Liver (tissue), 9 donors: Measurements from ENCODE around the gene ABLIM1. TPM values are rescaled to one million over a fixed set of nuclear protein-coding genes. Genes with fewer than 3 reads are reported as not detected.

Experiments used
- DNase-seq: peaks from one replicate; pipeline ENCODE4 v3.0.0-alpha.2; 2017; ENCODE audit warnings: low spot score
- H3K27ac ChIP-seq, 2 donors: one replicate each; pipeline ENCODE4 v1.7.0; 2013; ENCODE audit warnings: inconsistent platforms in 2 of 2, low read length in 2 of 2, control low read depth in 1 of 2, low read depth in 1 of 2, mild to moderate bottlenecking in 1 of 2
- H3K27me3 ChIP-seq, 4 donors: one replicate each; pipeline versions ENCODE4 v1.6.1 to v1.7.0; 2013; ENCODE audit warnings: low read length in 3 of 4, inconsistent platforms in 1 of 4, mild to moderate bottlenecking in 1 of 4, moderate library complexity in 1 of 4; ENCODE audit not compliant: control insufficient read depth in 4 of 4, insufficient read depth in 4 of 4
- H3K36me3 ChIP-seq, 4 donors: one replicate each; pipeline versions ENCODE4 v1.6.1 to v1.7.0; 2013; ENCODE audit warnings: low read length in 3 of 4, mild to moderate bottlenecking in 3 of 4, low read depth in 1 of 4, moderate library complexity in 1 of 4; ENCODE audit not compliant: control insufficient read depth in 4 of 4, insufficient read depth in 3 of 4
- H3K4me1 ChIP-seq, 4 donors: one replicate each; pipeline versions ENCODE4 v1.6.1 to v1.7.0; 2013; ENCODE audit warnings: low read length in 3 of 4, mild to moderate bottlenecking in 3 of 4, moderate library complexity in 1 of 4; ENCODE audit not compliant: control insufficient read depth in 4 of 4, insufficient read depth in 4 of 4
- H3K4me3 ChIP-seq, 3 donors: one replicate each; pipeline versions ENCODE4 v1.6.1 to v1.7.0; 2013; ENCODE audit warnings: low read length in 3 of 3, control low read depth in 1 of 3, low read depth in 1 of 3, mild to moderate bottlenecking in 1 of 3
- H3K9ac ChIP-seq, 2 donors: one replicate each; pipeline ENCODE4 v1.7.0; 2013; ENCODE audit warnings: low read length in 2 of 2, mild to moderate bottlenecking in 2 of 2, moderate library complexity in 2 of 2, control low read depth in 1 of 2, low read depth in 1 of 2
- H3K9me3 ChIP-seq, 4 donors: one replicate each; pipeline versions ENCODE4 v1.6.1 to v1.7.0; 2013; ENCODE audit warnings: low read length in 3 of 4; ENCODE audit not compliant: control insufficient read depth in 4 of 4
- EGR1 ChIP-seq, 2 donors: IDR thresholded peaks; 2 replicates each; pipeline ENCODE4 v1.6.1; 2016 to 2018; ENCODE audit warnings: antibody characterized with exemption in 2 of 2, low read depth in 2 of 2
- FOXA1 ChIP-seq: IDR thresholded peaks from 2 replicates; pipeline ENCODE4 v1.6.1; 2016; ENCODE audit warnings: antibody characterized with exemption
- FOXA2 ChIP-seq: IDR thresholded peaks from 2 replicates; pipeline ENCODE4 v1.6.1; 2016; ENCODE audit warnings: antibody characterized with exemption
- GABPA ChIP-seq, 2 donors: IDR thresholded peaks in 1 of 2; conservative IDR thresholded peaks in 1 of 2; 2 replicates each; pipeline ENCODE4 v1.6.1; 2016; ENCODE audit warnings: antibody characterized with exemption in 2 of 2, mild to moderate bottlenecking in 1 of 2, moderate library complexity in 1 of 2
- HNF4A ChIP-seq, 2 donors: conservative IDR thresholded peaks; 2 replicates each; pipeline ENCODE4 v1.6.1; 2016; ENCODE audit warnings: antibody characterized with exemption in 2 of 2, mild to moderate bottlenecking in 2 of 2
- HNF4G ChIP-seq: IDR thresholded peaks from 2 replicates; pipeline ENCODE4 v1.6.1; 2016; ENCODE audit warnings: antibody characterized with exemption
- JUND ChIP-seq, 2 donors: IDR thresholded peaks; 2 replicates each; pipeline ENCODE4 v1.6.1; 2016; ENCODE audit warnings: antibody characterized with exemption in 2 of 2
- NR2F2 ChIP-seq: IDR thresholded peaks from 2 replicates; pipeline ENCODE4 v1.6.1; 2016; ENCODE audit warnings: antibody characterized with exemption
- RAD21 ChIP-seq, 2 donors: IDR thresholded peaks; 2 replicates each; pipeline ENCODE4 v1.6.1; 2016; ENCODE audit warnings: antibody characterized with exemption in 2 of 2, mild to moderate bottlenecking in 2 of 2
- SP1 ChIP-seq: IDR thresholded peaks from 2 replicates; pipeline ENCODE4 v1.6.1; 2018; ENCODE audit warnings: antibody characterized with exemption, mild to moderate bottlenecking
- TAF1 ChIP-seq: conservative IDR thresholded peaks from 2 replicates; pipeline ENCODE4 v1.6.1; 2016; ENCODE audit warnings: antibody characterized with exemption, mild to moderate bottlenecking
- WGBS: extraction: QIAGEN DNeasy Blood & Tissue Kit; methylation state at CpG from one replicate; pipeline ENCODE4 v1.1.7; 2013; 5-methylcytosine and 5-hydroxymethylcytosine counted together
- polyA plus RNA-seq, 2 donors: library from polyadenylated mRNA; stranded (reverse) in 1 of 2; unstranded in 1 of 2; fragments of 200-250 nt in 1 of 2; fragments of >200 nt in 1 of 2; fragmentation: Nextera tagmentation in 1 of 2; extraction: Ambion mirVana in 1 of 2; gene quantifications; one replicate each; pipeline versions ENCODE4 v1.2.1 to v1.2.3, GENCODE V29; 2013 to 2015
- total RNA-seq, 2 donors: library from RNA; depleted of rRNA; stranded (reverse); fragments of >200 nt; gene quantifications; one replicate each; pipeline ENCODE4 v1.2.3, GENCODE V29; 2014
- TF ChIP-seq, protein P1 (sequence below): IDR thresholded peaks from 2 replicates; pipeline ENCODE4 v1.6.1; 2016; ENCODE audit warnings: antibody characterized with exemption
- TF ChIP-seq, protein P2 (sequence below): IDR thresholded peaks from 2 replicates; pipeline ENCODE4 v1.6.1; 2016; ENCODE audit warnings: antibody characterized with exemption
- TF ChIP-seq, protein P3 (sequence below): IDR thresholded peaks from 2 replicates; pipeline ENCODE4 v1.6.1; 2016; ENCODE audit warnings: antibody characterized with exemption
- TF ChIP-seq, protein P4 (sequence below): fragments of 150-350 bp; IDR thresholded peaks from 2 replicates; pipeline ENCODE4 v1.5.1; 2017; ENCODE audit warnings: improper control_type of control experiment, low read depth, low read length; ENCODE audit not compliant: missing input control
- TF ChIP-seq, protein P5 (sequence below): IDR thresholded peaks from 2 replicates; pipeline ENCODE4 v1.6.1; 2016; ENCODE audit warnings: antibody characterized with exemption, mild to moderate bottlenecking
- donor health status: healthy.
- donor health status: healthy.
- donor health status: healthy.
- donor health status: healthy.
- donor health status: healthy.

Gene ABLIM1
- total and polyA plus RNA-seq, 4 donors: 10.9 to 31.3 (median 13.1) TPM

DNA sequence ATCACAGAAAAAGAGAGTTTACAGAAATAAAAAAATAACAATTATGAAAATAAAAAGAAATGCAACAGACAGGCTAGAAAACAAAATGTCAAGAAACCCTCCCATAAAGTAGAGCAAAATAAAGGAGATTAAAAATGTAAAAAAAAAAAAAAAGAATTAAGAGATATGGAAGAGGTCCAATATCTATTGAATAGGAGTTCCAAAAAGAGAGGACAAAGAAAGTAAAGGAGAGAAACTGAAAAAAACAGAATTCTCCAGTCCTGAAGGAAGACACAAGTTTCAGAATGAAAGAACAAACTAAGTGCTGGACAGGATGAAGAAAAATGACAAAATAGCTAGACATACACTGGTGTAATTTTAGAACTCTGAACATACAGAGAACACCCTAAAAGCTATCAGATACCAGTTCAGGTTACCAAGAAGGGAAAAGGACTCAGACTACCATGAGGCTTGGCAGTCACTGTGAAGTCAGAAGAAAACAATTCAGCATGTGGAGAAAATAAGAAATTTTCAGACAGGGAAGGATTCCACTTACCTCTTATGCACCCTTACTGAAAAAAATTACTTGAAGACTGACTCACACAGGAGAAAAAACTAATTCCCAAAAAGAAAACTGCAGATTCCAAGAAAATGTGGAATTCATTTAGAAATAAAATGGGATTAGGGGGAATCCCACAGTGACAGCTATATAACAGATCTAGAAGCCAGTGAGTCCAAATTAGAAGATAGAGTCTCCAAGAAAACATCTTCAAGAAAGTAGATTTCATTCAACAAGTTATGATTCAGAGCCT is 40.4 kb upstream of the ABLIM1 start:
- Histone ChIP-seq H3K9me3 (no peaks in the 10 kb centered on the region), H3K4me3 (no peak overlapping the region), H3K9ac (no peak overlapping the region), H3K27me3 (no peaks in the 10 kb centered on the region), H3K27ac (no peak overlapping the region), H3K36me3 (no peaks in the 10 kb centered on the region), H3K4me1 (peaks cover 0 to 2% (median 0%) of the 10 kb centered on the region in 4 donors)
- TF ChIP-seq FOXA1 (no peak), NR2F2 (no peak), TAF1 (no peak), HNF4A (conservative IDR thresholded peaks at IDR 0.05) (no peak), HNF4G (no peak), JUND (IDR thresholded peaks at IDR 0.05) (no peak), FOXA2 (no peak), SP1 (no peak), EGR1 (IDR thresholded peaks at IDR 0.05; ENCODE audit: low read depth in 2 of 2) (no peak)
- TF ChIP-seq, protein P1, sequence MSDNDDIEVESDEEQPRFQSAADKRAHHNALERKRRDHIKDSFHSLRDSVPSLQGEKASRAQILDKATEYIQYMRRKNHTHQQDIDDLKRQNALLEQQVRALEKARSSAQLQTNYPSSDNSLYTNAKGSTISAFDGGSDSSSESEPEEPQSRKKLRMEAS: no peak
- TF ChIP-seq, protein P2, sequence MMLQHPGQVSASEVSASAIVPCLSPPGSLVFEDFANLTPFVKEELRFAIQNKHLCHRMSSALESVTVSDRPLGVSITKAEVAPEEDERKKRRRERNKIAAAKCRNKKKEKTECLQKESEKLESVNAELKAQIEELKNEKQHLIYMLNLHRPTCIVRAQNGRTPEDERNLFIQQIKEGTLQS: no peak
- TF ChIP-seq, protein P3, sequence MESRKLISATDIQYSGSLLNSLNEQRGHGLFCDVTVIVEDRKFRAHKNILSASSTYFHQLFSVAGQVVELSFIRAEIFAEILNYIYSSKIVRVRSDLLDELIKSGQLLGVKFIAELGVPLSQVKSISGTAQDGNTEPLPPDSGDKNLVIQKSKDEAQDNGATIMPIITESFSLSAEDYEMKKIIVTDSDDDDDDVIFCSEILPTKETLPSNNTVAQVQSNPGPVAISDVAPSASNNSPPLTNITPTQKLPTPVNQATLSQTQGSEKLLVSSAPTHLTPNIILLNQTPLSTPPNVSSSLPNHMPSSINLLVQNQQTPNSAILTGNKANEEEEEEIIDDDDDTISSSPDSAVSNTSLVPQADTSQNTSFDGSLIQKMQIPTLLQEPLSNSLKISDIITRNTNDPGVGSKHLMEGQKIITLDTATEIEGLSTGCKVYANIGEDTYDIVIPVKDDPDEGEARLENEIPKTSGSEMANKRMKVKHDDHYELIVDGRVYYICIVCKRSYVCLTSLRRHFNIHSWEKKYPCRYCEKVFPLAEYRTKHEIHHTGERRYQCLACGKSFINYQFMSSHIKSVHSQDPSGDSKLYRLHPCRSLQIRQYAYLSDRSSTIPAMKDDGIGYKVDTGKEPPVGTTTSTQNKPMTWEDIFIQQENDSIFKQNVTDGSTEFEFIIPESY: no peak
- TF ChIP-seq, protein P4, sequence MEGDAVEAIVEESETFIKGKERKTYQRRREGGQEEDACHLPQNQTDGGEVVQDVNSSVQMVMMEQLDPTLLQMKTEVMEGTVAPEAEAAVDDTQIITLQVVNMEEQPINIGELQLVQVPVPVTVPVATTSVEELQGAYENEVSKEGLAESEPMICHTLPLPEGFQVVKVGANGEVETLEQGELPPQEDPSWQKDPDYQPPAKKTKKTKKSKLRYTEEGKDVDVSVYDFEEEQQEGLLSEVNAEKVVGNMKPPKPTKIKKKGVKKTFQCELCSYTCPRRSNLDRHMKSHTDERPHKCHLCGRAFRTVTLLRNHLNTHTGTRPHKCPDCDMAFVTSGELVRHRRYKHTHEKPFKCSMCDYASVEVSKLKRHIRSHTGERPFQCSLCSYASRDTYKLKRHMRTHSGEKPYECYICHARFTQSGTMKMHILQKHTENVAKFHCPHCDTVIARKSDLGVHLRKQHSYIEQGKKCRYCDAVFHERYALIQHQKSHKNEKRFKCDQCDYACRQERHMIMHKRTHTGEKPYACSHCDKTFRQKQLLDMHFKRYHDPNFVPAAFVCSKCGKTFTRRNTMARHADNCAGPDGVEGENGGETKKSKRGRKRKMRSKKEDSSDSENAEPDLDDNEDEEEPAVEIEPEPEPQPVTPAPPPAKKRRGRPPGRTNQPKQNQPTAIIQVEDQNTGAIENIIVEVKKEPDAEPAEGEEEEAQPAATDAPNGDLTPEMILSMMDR: no peak
- TF ChIP-seq, protein P5, sequence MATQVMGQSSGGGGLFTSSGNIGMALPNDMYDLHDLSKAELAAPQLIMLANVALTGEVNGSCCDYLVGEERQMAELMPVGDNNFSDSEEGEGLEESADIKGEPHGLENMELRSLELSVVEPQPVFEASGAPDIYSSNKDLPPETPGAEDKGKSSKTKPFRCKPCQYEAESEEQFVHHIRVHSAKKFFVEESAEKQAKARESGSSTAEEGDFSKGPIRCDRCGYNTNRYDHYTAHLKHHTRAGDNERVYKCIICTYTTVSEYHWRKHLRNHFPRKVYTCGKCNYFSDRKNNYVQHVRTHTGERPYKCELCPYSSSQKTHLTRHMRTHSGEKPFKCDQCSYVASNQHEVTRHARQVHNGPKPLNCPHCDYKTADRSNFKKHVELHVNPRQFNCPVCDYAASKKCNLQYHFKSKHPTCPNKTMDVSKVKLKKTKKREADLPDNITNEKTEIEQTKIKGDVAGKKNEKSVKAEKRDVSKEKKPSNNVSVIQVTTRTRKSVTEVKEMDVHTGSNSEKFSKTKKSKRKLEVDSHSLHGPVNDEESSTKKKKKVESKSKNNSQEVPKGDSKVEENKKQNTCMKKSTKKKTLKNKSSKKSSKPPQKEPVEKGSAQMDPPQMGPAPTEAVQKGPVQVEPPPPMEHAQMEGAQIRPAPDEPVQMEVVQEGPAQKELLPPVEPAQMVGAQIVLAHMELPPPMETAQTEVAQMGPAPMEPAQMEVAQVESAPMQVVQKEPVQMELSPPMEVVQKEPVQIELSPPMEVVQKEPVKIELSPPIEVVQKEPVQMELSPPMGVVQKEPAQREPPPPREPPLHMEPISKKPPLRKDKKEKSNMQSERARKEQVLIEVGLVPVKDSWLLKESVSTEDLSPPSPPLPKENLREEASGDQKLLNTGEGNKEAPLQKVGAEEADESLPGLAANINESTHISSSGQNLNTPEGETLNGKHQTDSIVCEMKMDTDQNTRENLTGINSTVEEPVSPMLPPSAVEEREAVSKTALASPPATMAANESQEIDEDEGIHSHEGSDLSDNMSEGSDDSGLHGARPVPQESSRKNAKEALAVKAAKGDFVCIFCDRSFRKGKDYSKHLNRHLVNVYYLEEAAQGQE: no peak
- no peak for DNase-seq

DNA sequence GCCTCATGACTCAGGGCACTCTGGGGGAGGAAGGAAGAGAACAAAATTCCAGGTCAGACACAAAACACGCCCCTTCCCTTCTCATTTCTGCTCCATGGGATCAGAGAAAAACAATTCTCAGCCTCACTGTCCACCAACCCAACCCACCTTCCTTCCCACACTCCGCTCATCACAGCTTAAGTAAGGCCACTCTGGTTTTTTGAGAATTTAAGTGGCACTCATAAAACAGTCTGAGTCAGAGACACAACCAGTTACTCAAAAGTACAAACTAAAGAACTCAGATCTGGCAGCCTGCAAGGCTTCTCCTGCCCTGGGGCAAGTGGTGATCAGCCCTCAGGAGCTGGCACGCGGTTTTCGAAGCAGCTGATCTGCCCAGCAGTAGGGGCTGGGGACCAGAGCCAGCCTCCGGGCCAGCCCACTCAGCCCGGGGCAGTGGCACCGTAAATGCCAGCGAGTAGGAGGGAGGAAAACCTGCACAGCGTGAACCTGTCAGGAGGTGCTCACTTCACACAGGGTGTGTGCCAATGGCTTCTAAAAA is 39.1 kb upstream of the ABLIM1 start:
- Histone ChIP-seq H3K27ac (no peak overlapping the region), H3K27me3 (no peaks in the 10 kb centered on the region), H3K9me3 (no peaks in the 10 kb centered on the region), H3K4me1 (peaks cover 0 to 2% (median 0%) of the 10 kb centered on the region in 4 donors), H3K36me3 (no peaks in the 10 kb centered on the region), H3K9ac (no peak overlapping the region), H3K4me3 (no peak overlapping the region)
- DNase-seq: no peak
- 95% methylated on average over 10 of the region's 10 CpGs for WGBS
- TF ChIP-seq NR2F2 (no peak), SP1 (no peak), EGR1 (IDR thresholded peaks at IDR 0.05; ENCODE audit: low read depth in 2 of 2) (no peak), RAD21 (IDR thresholded peaks at IDR 0.05) (no peak), TAF1 (no peak), JUND (IDR thresholded peaks at IDR 0.05) (no peak), GABPA (IDR thresholded peaks at IDR 0.05 in 1 of 2, conservative IDR thresholded peaks at IDR 0.05 in 1 of 2) (no peak), HNF4A (conservative IDR thresholded peaks at IDR 0.05) (no peak)
- TF ChIP-seq, protein P5: no peak
- TF ChIP-seq, protein P2: no peak
- TF ChIP-seq, protein P1: no peak
